Parathyroid adenoma (tissue), 2 donors: ENCODE data around the gene MARCOL.
"Not testable (repeated sequence)": the region's sequence is repeated elsewhere in the genome, so short reads cannot be mapped to it uniquely, and the experiment has no call there.

Experiments
- H2AFZ ChIP-seq: fragments of 300-600 bp; sonication (generic); one replicate; pipeline ENCODE4 v1.7.0; 2017; ENCODE audit warnings: antibody characterized with exemption, mild to moderate bottlenecking
- H3K27ac ChIP-seq: fragments of 300-600 bp; sonication (generic); one replicate; pipeline ENCODE4 v1.7.0; 2017
- H3K27me3 ChIP-seq: fragments of 300-600 bp; sonication (generic); one replicate; pipeline ENCODE4 v1.7.0; 2017; ENCODE audit warnings: low read length; ENCODE audit not compliant: control insufficient read depth, insufficient read depth
- H3K36me3 ChIP-seq: fragments of 300-600 bp; sonication (generic); one replicate; pipeline ENCODE4 v1.7.0; 2017; ENCODE audit warnings: low read length; ENCODE audit not compliant: control insufficient read depth, insufficient read depth
- H3K4me1 ChIP-seq: fragments of 300-600 bp; sonication (generic); one replicate; pipeline ENCODE4 v1.7.0; 2017; ENCODE audit warnings: control low read depth
- H3K4me2 ChIP-seq: fragments of 300-600 bp; sonication (generic); one replicate; pipeline ENCODE4 v1.7.0; 2017; ENCODE audit warnings: low read length
- H3K4me3 ChIP-seq: fragments of 300-600 bp; sonication (generic); one replicate; pipeline ENCODE4 v1.7.0; 2017; ENCODE audit warnings: low read depth, low read length
- H3K79me2 ChIP-seq: fragments of 300-600 bp; sonication (generic); one replicate; pipeline ENCODE4 v1.7.0; 2017; ENCODE audit warnings: control low read depth
- H3K9ac ChIP-seq: fragments of 300-600 bp; sonication (generic); one replicate; pipeline ENCODE4 v1.7.0; 2017; ENCODE audit warnings: mild to moderate bottlenecking
- H3K9me3 ChIP-seq: fragments of 300-600 bp; sonication (generic); one replicate; pipeline ENCODE4 v1.7.0; 2017; ENCODE audit warnings: low read length; ENCODE audit not compliant: control insufficient read depth
- CTCF ChIP-seq: fragments of 300-600 bp; sonication (generic); IDR thresholded peaks from one replicate; pipeline ENCODE4 v1.7.0; 2017; ENCODE audit warnings: antibody characterized with exemption, mild to moderate bottlenecking
- donor health status: primary hyperparathyroidism.

Gene MARCOL

DNA sequence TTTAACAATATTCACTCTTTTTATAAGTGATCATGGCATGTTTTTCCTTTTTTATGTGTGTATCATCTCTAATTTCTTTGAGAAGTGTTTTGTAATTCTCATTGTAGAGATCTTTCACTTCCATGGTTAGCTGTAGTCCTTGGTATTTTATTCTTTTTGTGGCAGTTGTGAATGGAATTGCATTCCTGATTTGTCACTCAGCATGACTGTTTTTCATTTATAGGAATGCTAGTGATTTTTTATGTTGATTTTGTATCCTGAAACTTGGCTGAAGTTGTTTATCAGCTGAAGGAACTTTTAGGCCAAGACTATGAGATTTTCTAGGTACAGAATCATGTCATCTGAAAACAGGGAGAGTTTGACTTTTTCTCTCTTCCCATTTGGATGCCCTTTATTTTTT, 17.1 kb downstream of the MARCOL start:
- Histone ChIP-seq H2AFZ (no peak overlapping the region), H3K4me1 (no peaks in the 10 kb centered on the region), H3K27ac (no peak overlapping the region), H3K9me3 (no peaks in the 10 kb centered on the region), H3K36me3 (no peaks in the 10 kb centered on the region), H3K9ac (no peak overlapping the region), H3K4me3 (no peak overlapping the region), H3K27me3 (no peaks in the 10 kb centered on the region), H3K79me2 (no peaks in the 10 kb centered on the region), H3K4me2 (no peak overlapping the region)
- TF ChIP-seq CTCF: no peak

- Histone ChIP-seq H3K79me2 (no peaks in the 10 kb centered on the region), H3K27me3 (no peaks in the 10 kb centered on the region), H3K9me3 (no peaks in the 10 kb centered on the region), H3K4me1 (no peaks in the 10 kb centered on the region), H3K9ac (no peak overlapping the region), H3K27ac (no peak overlapping the region), H3K4me3 (no peak overlapping the region), H3K4me2 (no peak overlapping the region), H2AFZ (no peak overlapping the region), H3K36me3 (no peaks in the 10 kb centered on the region)
- no peak for TF ChIP-seq CTCF
These were observed 21.0 kb downstream of the MARCOL start for GRCh38 chr5:148259288-148259687.

DNA sequence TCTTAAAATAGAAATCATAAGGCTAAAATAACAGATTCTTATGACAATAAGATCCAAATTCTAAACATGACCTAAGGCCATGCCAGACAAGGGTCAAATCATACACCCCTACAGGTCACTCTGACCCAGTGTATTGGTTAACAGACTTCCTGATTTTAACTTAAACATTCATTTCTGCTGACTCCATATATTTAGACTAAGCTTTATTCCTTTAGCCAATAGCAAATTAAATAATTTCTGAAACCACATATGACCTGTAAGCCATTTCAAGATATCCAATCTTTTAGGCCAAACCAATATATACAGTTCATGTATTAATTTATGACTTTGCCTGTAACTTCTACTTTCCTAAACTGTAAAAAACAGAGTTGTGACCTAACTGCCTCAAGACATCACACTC, 22.9 kb downstream of the MARCOL start:
- Histone ChIP-seq H3K36me3 (no peaks in the 10 kb centered on the region), H2AFZ (no peak overlapping the region), H3K4me1 (no peaks in the 10 kb centered on the region), H3K27me3 (no peaks in the 10 kb centered on the region), H3K9me3 (no peaks in the 10 kb centered on the region), H3K4me2 (no peak overlapping the region), H3K4me3 (no peak overlapping the region), H3K27ac (no peak overlapping the region), H3K79me2 (no peaks in the 10 kb centered on the region), H3K9ac (no peak overlapping the region)
- no peak for TF ChIP-seq CTCF

GRCh38 chr5:148267962-148268361, 29.6 kb downstream of the MARCOL start:
- Histone ChIP-seq H3K27ac (no peak overlapping the region), H3K9me3 (no peaks in the 10 kb centered on the region), H3K27me3 (no peaks in the 10 kb centered on the region), H3K4me2 (no peak overlapping the region), H3K4me3 (no peak overlapping the region), H3K9ac (no peak overlapping the region), H3K4me1 (no peaks in the 10 kb centered on the region), H3K79me2 (no peaks in the 10 kb centered on the region), H2AFZ (no peak overlapping the region), H3K36me3 (no peaks in the 10 kb centered on the region)
- no peak for TF ChIP-seq CTCF

- no peak within 1 kb of the TSS for H3K9ac ChIP-seq
- H3K4me3 ChIP-seq: no peak within 1 kb of the TSS
- H3K27me3 ChIP-seq: no peaks in the 10 kb centered on the region
- no peak within 1 kb of the TSS for H3K4me2 ChIP-seq
- H3K27ac ChIP-seq: no peak within 1 kb of the TSS
- H2AFZ ChIP-seq: no peak within 1 kb of the TSS
- no peaks in the 10 kb centered on the region for H3K9me3 ChIP-seq
- H3K36me3 ChIP-seq: no peaks in the 10 kb centered on the region
- TF ChIP-seq CTCF: no peak
- H3K4me1 ChIP-seq: no peaks in the 10 kb centered on the region
- H3K79me2 ChIP-seq: no peaks in the 10 kb centered on the region
These were observed 30.2 kb downstream of the MARCOL start, which contains the start of gene SPINK13 for GRCh38 chr5:148268566-148268965. TSS of gene SPINK13 (plus strand) at chr5:148268794. CDS start at chr5:148270073, 1,279 bp downstream.

DNA sequence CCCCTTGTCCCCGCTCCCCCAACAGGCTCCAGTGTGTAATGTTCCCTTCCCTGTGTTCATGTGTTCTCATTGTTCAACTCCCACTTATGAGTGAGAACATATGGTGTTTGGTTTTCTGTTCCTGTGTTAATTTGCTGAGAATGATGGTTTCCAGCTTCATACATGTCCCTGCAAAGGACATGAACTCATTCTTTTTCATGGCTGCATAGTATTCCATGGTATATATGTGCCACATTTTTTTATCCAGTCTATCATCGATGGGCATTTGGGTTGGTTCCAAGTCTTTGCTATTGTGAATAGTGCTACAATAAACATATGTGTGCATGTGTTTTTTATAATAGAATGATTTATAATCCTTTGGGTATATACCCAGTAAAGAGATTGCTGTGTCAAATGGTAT, 36.8 kb downstream of the MARCOL start:
- not testable (repeated sequence) for H3K27ac ChIP-seq, H2AFZ ChIP-seq, H3K4me1 ChIP-seq, H3K4me2 ChIP-seq, H3K9ac ChIP-seq, H3K9me3 ChIP-seq, H3K27me3 ChIP-seq, H3K4me3 ChIP-seq, H3K79me2 ChIP-seq, H3K36me3 ChIP-seq

DNA sequence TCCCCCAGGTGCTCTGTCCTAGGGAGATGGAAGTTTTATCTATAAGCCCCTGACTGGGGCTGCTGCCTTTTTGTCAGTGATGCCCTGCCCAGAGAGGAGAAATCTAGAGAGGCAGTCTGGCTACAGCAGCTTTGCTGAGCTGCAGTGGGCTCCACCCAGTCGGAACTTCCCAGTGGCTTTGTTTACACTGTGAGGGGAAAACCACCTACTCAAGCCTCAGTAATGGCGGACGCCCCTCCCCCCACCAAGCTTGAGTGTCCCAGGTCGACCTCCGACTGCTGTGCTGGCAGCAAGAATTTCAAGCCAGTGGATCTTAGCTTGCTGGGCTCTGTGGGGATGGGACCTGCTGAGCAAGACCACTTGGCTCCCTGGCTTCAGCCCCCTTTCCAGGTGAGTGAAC, 42.6 kb downstream of the MARCOL start:
- H3K9me3 ChIP-seq, H3K27ac ChIP-seq, H3K4me1 ChIP-seq, H3K27me3 ChIP-seq, H3K4me3 ChIP-seq, H3K79me2 ChIP-seq, H3K9ac ChIP-seq, H2AFZ ChIP-seq, H3K36me3 ChIP-seq, H3K4me2 ChIP-seq: not testable (repeated sequence)
